GM19023 (cell line): ENCODE measurements around the gene FAM83F.
A peak's percentile ranks its signal among the peaks of the same experiment; 100 is the strongest.
"Not testable (repeated sequence)": the region's sequence is repeated elsewhere in the genome, so short reads cannot be mapped to it uniquely, and the experiment has no call there.

Experiments
- ATAC-seq: cut with Tn5 transposase; IDR thresholded peaks from one replicate; pipeline ENCODE4 v1.9.1; 2021; ENCODE audit warnings: mild to moderate bottlenecking, moderate library complexity; ENCODE audit not compliant: unreplicated experiment

The FAM83F gene

GRCh38 chr22:39994566-39995392 lies at the start of gene FAM83F:
Gene FAM83F (plus strand): TSS chr22:39994954. CDS start chr22:39995043, 89 bp downstream.
- no peak for ATAC-seq

- no peak for ATAC-seq
Observed at GRCh38 chr22:39946126-39946502, 48.6 kb upstream of the FAM83F start.

- no peak for ATAC-seq
Observed at GRCh38 chr22:39946503-39947219, 48.1 kb upstream of the FAM83F start.

GRCh38 chr22:39947220-39948216 lies 47.2 kb upstream of the FAM83F start:
- no peak for ATAC-seq

- no peak for ATAC-seq
Observed at GRCh38 chr22:39949964-39950737, 44.6 kb upstream of the FAM83F start.

- ATAC-seq = not testable (repeated sequence)
Observed at GRCh38 chr22:39951603-39952293, 43.0 kb upstream of the FAM83F start.

GRCh38 chr22:39952347-39952746 lies 42.4 kb upstream of the FAM83F start:
- ATAC-seq = no peak

- ATAC-seq = no peak
Observed at GRCh38 chr22:39953101-39953500, 41.7 kb upstream of the FAM83F start.

GRCh38 chr22:39954584-39955055 lies 40.1 kb upstream of the FAM83F start:
- ATAC-seq = no peak

GRCh38 chr22:39955675-39956074 lies 39.1 kb upstream of the FAM83F start:
- ATAC-seq = no peak

- no peak for ATAC-seq
Observed at GRCh38 chr22:39956932-39957664, 37.7 kb upstream of the FAM83F start.

- ATAC-seq = no peak
Observed at GRCh38 chr22:39958009-39958711, 36.6 kb upstream of the FAM83F start.

- ATAC-seq = no peak
Observed at GRCh38 chr22:39958949-39959639, 35.7 kb upstream of the FAM83F start.

- ATAC-seq = no peak
Observed at GRCh38 chr22:39959640-39960447, 34.9 kb upstream of the FAM83F start, which contains the start of gene TMA7B. Gene TMA7B (plus strand): TSS chr22:39960397. CDS start chr22:39964375, 3,978 bp downstream.

- peak; percentile 74 for ATAC-seq
Observed at GRCh38 chr22:39960791-39961746, 33.7 kb upstream of the FAM83F start.
